ENCODE results near the gene STAM2.
A peak's percentile ranks its signal among the peaks of the same experiment; 100 is the strongest.
"Not testable (repeated sequence)": the region's sequence is repeated elsewhere in the genome, so short reads cannot be mapped to it uniquely, and the experiment has no call there.

Gene STAM2

DNA sequence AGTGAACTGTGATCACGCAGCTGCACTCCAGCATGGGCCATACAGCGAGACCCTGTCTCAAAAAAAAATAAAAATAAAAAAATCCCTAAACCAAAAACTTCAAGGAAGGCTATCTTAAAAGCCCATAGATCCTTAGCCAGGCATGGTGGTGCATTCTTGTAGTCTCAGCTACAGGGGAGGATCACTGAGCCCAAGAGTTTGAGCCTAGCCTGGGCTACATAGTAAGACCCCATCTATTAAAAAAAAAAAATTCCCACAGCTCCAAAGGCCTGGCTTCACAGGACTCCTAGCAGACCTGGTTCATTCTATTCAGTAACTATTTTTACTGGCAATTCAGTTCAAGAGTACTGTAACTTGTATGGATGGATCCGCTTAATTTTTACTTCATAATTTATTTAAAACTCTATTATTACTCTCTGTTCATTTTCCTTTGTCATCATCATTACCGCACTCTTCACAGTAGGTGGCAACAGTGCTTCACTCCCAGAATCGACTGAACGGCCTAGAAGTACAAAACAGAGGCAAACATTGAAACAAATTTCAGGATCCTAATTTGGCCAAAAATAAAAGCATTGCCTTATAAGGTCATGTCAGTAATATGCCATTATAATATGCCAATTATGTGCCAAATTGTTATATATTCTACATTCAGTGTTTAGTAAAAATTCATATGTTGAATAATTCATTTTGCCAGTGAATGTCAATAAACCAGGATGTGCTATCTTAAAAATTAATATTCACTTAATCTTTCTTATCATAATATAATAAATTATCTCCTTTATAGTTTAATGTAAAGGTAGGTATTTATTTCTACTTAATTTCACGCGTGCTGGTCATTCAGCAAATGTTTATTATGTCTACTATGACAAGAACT lies 14.3 kb upstream of the STAM2 start:
- Histone ChIP-seq H3K36me3 (ENCODE audit: control insufficient read depth, insufficient read depth, low read length) (no peaks in the 10 kb centered on the region), H3K9me3 (ENCODE audit: control insufficient read depth, insufficient read depth, low read length) (peaks cover 10% of the 10 kb centered on the region), H3K9ac (ENCODE audit: low read depth, low read length) (no peak overlapping the region), H3K27ac (ENCODE audit: low read depth, low read length) (no peak overlapping the region), H3K27me3 (ENCODE audit: control insufficient read depth, insufficient read depth, low read length) (peaks cover 9% of the 10 kb centered on the region), H3K4me3 (ENCODE audit: low read depth, low read length) (no peak overlapping the region), H3K4me1 (ENCODE audit: control insufficient read depth, insufficient read depth, low read length) (no peaks in the 10 kb centered on the region)

DNA sequence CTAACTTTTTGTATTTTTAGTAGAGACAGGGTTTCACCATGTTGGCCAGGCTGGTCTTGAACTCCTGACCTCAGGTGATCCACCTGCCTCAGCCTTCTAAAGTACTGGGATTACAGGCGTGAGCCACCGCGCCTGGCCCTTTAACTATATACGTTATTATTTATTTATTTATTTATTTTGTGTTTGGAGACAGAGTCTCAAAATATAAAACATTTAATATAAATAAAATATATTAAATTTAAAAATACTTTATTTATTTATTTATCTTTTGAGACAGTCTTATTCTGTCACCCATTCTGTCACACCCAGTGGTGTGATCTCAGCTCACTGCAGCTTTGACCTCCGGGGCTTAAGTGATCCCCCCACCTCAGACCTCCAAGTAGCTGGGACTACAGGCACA lies 11.2 kb upstream of the STAM2 start:
- H3K36me3 ChIP-seq (ENCODE audit: control insufficient read depth, insufficient read depth, low read length); H3K9ac ChIP-seq (ENCODE audit: low read depth, low read length); H3K27ac ChIP-seq (ENCODE audit: low read depth, low read length); H3K4me3 ChIP-seq (ENCODE audit: low read depth, low read length); H3K4me1 ChIP-seq (ENCODE audit: control insufficient read depth, insufficient read depth, low read length): not testable (repeated sequence)
- peaks cover 16% of the 10 kb centered on the region for H3K9me3 ChIP-seq (ENCODE audit: control insufficient read depth, insufficient read depth, low read length)
- peaks cover 23% of the 10 kb centered on the region for H3K27me3 ChIP-seq (ENCODE audit: control insufficient read depth, insufficient read depth, low read length)

DNA sequence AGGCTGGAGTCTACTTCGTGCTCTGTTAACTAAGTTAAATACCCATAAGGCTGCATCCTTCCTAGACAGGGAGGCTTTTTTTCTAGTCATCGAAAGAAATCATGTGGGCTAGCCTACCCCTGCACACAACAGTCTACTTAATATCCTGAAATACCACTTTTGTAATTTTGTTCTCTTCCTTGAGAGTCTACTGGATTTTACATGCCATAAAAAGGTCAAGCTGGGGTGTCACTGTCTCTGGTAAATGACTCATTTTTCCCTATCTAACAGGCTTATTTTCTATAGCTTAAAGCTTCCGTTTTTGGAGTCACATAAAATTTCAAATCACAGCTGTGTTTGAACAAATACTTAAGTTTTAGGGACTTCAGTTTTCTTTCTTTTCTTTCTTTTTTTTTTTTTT lies 10.7 kb upstream of the STAM2 start:
- Histone ChIP-seq H3K36me3 (ENCODE audit: control insufficient read depth, insufficient read depth, low read length) (no peaks in the 10 kb centered on the region), H3K27me3 (ENCODE audit: control insufficient read depth, insufficient read depth, low read length) (peaks cover 26% of the 10 kb centered on the region), H3K4me3 (ENCODE audit: low read depth, low read length) (no peak overlapping the region), H3K9ac (ENCODE audit: low read depth, low read length) (no peak overlapping the region), H3K27ac (ENCODE audit: low read depth, low read length) (no peak overlapping the region), H3K9me3 (ENCODE audit: control insufficient read depth, insufficient read depth, low read length) (peaks cover 16% of the 10 kb centered on the region), H3K4me1 (ENCODE audit: control insufficient read depth, insufficient read depth, low read length) (0 out of 2 replicates have a peak, but pooled peaks cover 4% of the 10 kb centered on the region)

DNA sequence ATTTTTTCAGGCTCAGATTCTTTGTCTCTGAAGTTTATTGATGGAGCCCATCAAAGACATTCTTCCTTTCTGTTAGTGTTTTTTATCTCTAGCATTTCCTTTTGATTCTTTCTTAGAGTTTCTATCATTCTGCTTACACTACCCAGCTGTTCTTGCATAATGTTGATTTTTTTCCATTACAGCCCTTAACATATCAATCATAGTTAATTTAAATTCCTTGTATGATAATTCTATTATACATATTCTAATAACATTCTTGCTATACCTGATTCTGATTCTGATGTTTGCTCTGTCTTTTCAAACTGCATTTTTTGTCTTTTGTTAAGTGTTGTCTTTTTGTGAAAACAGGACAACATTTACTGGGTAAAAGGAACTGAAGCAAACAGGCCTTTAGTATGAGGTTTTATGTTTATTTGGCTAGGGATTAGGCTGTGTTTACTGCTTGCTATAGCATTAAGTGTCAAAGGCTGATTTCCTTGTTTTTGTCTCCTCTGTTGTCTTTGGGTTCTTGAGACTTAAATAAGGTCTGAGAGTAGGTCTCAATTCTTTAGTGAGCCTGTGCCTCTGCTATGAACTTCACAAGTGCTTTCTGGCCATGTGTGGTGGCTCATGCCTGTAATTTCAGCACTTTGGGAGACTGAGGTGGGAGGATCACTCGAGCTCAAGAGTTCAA lies 8.0 kb upstream of the STAM2 start:
- peaks cover 18% of the 10 kb centered on the region for H3K9me3 ChIP-seq (ENCODE audit: control insufficient read depth, insufficient read depth, low read length)
- 0 out of 2 replicates have a peak, but pooled peaks cover 4% of the 10 kb centered on the region for H3K4me1 ChIP-seq (ENCODE audit: control insufficient read depth, insufficient read depth, low read length)
- H3K9ac ChIP-seq (ENCODE audit: low read depth, low read length): no peak overlapping the region
- peaks cover 26% of the 10 kb centered on the region for H3K27me3 ChIP-seq (ENCODE audit: control insufficient read depth, insufficient read depth, low read length)
- H3K4me3 ChIP-seq (ENCODE audit: low read depth, low read length): no peak overlapping the region
- H3K27ac ChIP-seq (ENCODE audit: low read depth, low read length): peak overlapping the region; percentile 59
- H3K36me3 ChIP-seq (ENCODE audit: control insufficient read depth, insufficient read depth, low read length): no peaks in the 10 kb centered on the region

DNA sequence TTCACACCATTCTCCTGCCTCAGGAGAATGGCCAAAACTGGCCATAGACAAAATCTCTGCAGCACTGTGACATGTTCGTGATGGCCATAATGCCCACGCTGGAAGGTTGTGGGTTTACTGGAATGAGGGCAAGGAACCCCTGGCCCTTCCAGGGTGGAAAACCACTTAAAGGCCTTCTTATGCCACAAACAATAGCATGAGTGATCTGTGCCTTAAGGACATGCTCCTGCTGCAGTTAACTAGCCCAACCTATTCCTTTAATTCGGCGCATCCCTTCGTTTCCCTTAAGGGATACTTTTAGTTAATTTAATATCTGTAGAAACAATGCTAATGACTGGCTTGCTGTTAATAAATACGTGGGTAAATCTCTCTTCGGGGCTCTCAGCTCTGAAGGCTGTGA lies 2.1 kb upstream of the STAM2 start:
- peaks cover 11% of the 10 kb centered on the region for H3K27me3 ChIP-seq (ENCODE audit: control insufficient read depth, insufficient read depth, low read length)
- H3K4me3 ChIP-seq (ENCODE audit: low read depth, low read length); H3K27ac ChIP-seq (ENCODE audit: low read depth, low read length); H3K9ac ChIP-seq (ENCODE audit: low read depth, low read length); H3K36me3 ChIP-seq (ENCODE audit: control insufficient read depth, insufficient read depth, low read length); H3K4me1 ChIP-seq (ENCODE audit: control insufficient read depth, insufficient read depth, low read length); H3K9me3 ChIP-seq (ENCODE audit: control insufficient read depth, insufficient read depth, low read length): not testable (repeated sequence)

DNA sequence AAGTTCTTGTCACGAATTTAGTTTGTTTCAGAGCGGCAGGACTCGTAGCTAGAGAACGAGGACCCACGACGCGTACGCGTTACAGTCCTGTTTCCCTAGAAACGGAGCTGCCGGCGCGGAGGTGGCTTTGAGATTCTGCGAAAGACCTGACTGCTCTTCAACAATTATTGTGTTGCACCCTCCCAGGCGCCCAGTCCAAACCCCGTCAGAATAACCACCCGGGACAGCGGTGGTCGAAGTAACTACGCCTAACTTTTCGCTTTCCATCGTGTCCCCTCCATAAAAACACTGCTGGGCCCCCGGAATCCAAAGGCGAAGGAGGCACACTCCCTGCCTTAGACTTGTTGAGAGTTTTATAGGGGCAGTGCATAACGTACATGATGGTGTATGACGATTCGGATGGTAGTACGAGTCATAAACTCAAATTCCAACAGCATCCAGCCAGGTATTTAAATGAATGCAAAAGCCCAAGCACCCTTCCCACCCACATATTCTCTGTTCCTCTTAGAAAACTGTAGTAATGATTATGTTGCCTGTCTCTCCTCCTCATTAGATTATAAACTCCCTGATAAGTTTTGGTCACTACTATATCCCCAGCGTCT lies 651 bp upstream of the STAM2 start:
- no peaks in the 10 kb centered on the region for H3K36me3 ChIP-seq (ENCODE audit: control insufficient read depth, insufficient read depth, low read length)
- peak overlapping the region; percentile 95; the same call in 1 of the 2 replicates for H3K9ac ChIP-seq (ENCODE audit: low read depth, low read length)
- 0 out of 2 replicates have a peak, but pooled peaks cover 9% of the 10 kb centered on the region for H3K4me1 ChIP-seq (ENCODE audit: control insufficient read depth, insufficient read depth, low read length)
- H3K27ac ChIP-seq (ENCODE audit: low read depth, low read length): peak overlapping the region; percentile 98
- H3K4me3 ChIP-seq (ENCODE audit: low read depth, low read length): peak overlapping the region; percentile 95
- H3K27me3 ChIP-seq (ENCODE audit: control insufficient read depth, insufficient read depth, low read length): no peaks in the 10 kb centered on the region
- H3K9me3 ChIP-seq (ENCODE audit: control insufficient read depth, insufficient read depth, low read length): peaks cover 2% of the 10 kb centered on the region; the same call in 1 of the 2 replicates

DNA sequence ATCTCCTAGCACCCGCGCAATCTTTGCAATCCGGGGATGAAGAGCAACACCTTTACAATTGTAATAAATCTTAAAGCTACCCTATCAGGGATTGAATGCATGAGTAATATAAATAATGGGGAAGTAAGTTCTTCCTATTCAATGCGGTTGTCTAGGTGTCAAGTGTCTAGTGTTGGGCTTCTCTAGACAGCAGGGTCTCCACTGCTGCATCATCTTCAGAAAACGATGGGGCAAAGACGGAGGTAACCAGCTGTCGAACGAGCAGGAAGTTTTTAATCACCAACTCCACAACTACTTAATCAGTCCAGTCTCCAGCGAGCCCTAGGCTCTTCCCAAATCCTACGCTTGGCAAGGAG lies 573 bp downstream of the STAM2 start:
- peak overlapping the region; percentile 95 for H3K9ac ChIP-seq (ENCODE audit: low read depth, low read length)
- H3K27ac ChIP-seq (ENCODE audit: low read depth, low read length): peak overlapping the region; percentile 98
- H3K9me3 ChIP-seq (ENCODE audit: control insufficient read depth, insufficient read depth, low read length): no peaks in the 10 kb centered on the region
- no peaks in the 10 kb centered on the region for H3K27me3 ChIP-seq (ENCODE audit: control insufficient read depth, insufficient read depth, low read length)
- H3K36me3 ChIP-seq (ENCODE audit: control insufficient read depth, insufficient read depth, low read length): no peaks in the 10 kb centered on the region
- 0 out of 2 replicates have a peak, but pooled peaks cover 9% of the 10 kb centered on the region for H3K4me1 ChIP-seq (ENCODE audit: control insufficient read depth, insufficient read depth, low read length)
- H3K4me3 ChIP-seq (ENCODE audit: low read depth, low read length): peak overlapping the region; percentile 95

DNA sequence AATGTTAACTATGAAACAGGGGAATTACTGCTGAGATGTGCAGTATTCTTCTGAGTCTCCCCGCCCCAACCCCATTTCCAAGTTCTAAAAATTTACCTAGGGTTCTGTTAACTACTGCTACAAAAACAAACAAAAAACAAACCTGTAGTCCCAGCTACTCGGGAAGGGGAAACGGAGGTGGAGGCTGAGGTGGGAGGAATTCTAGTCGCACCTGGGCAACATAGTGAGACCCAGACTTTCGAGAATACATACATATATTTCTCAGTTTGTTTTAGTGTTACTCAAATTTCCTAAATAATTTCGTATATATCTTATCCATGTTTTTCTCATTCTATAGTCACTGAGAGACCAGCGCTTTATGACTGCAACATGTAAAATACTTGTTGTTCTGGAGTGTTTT lies 989 bp downstream of the STAM2 start:
- H3K9ac ChIP-seq (ENCODE audit: low read depth, low read length): no peak overlapping the region; the same call in 1 of the 2 replicates
- no peaks in the 10 kb centered on the region for H3K36me3 ChIP-seq (ENCODE audit: control insufficient read depth, insufficient read depth, low read length)
- H3K4me1 ChIP-seq (ENCODE audit: control insufficient read depth, insufficient read depth, low read length): 0 out of 2 replicates have a peak, but pooled peaks cover 9% of the 10 kb centered on the region
- H3K27me3 ChIP-seq (ENCODE audit: control insufficient read depth, insufficient read depth, low read length): no peaks in the 10 kb centered on the region
- H3K27ac ChIP-seq (ENCODE audit: low read depth, low read length): no peak overlapping the region
- no peaks in the 10 kb centered on the region for H3K9me3 ChIP-seq (ENCODE audit: control insufficient read depth, insufficient read depth, low read length)
- peak overlapping the region; percentile 95 for H3K4me3 ChIP-seq (ENCODE audit: low read depth, low read length)

DNA sequence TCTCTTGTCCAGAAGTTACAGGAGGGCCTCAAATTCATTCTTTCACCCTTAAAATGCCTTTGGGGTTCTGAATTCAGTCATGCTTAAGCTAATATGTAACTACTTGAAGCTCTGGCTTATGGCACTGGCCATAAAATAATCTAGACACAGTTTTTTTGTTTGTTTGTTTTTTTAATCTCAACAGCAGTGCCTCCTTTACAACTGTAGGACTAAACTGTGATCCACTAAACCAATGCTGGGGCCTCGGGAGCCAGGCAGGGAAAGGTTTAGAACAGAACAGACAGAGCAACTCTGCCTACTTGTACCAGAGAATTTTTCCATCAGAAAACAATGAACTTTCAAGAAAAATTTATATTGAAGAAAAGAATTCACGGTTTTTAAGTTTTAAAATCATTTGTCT lies 1.7 kb downstream of the STAM2 start:
- Histone ChIP-seq H3K36me3 (ENCODE audit: control insufficient read depth, insufficient read depth, low read length) (no peaks in the 10 kb centered on the region), H3K9me3 (ENCODE audit: control insufficient read depth, insufficient read depth, low read length) (no peaks in the 10 kb centered on the region), H3K4me3 (ENCODE audit: low read depth, low read length) (no peak overlapping the region), H3K27me3 (ENCODE audit: control insufficient read depth, insufficient read depth, low read length) (no peaks in the 10 kb centered on the region), H3K27ac (ENCODE audit: low read depth, low read length) (no peak overlapping the region), H3K9ac (ENCODE audit: low read depth, low read length) (no peak overlapping the region), H3K4me1 (ENCODE audit: control insufficient read depth, insufficient read depth, low read length) (0 out of 2 replicates have a peak, but pooled peaks cover 9% of the 10 kb centered on the region)

DNA sequence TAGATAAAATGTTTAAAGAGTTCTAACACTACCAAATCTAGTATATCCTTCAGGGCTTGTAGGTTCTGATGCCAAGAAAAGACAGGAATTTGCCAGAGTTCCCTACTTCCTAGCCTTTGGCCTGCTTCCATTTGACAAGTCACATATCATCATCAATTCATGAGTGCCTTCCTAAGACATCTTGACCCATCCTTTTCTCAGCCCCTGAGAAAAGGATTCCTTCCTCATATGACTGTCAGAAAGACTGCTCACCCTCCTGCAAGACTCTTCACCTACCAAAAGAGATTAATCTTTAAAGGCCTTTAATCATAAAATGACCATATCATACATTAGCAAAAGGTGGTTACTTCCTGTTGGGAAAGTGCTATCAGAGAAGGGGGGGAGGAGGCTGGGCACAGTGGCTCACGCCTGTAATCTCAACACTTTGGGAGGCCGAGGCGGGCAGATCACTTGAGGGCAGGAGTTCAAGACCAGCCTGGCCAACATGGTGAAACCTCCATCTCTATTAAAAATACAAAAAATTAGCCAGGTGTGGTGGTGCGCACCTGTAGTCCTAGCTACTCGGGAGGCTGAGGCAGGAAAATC lies 3.3 kb downstream of the STAM2 start:
- H3K4me1 ChIP-seq (ENCODE audit: control insufficient read depth, insufficient read depth, low read length); H3K27ac ChIP-seq (ENCODE audit: low read depth, low read length); H3K9ac ChIP-seq (ENCODE audit: low read depth, low read length); H3K9me3 ChIP-seq (ENCODE audit: control insufficient read depth, insufficient read depth, low read length); H3K27me3 ChIP-seq (ENCODE audit: control insufficient read depth, insufficient read depth, low read length); H3K36me3 ChIP-seq (ENCODE audit: control insufficient read depth, insufficient read depth, low read length); H3K4me3 ChIP-seq (ENCODE audit: low read depth, low read length): not testable (repeated sequence)

All from HUES48 (cell line).